22Rv1 (cell line): ENCODE data around the gene TMEM255A.

Source experiments
- H3K27ac ChIP-seq: fragments of 450-650 bp; 2 replicates; pipeline ENCODE4 v1.5.1; 2017
- CTCF ChIP-seq: fragments of 450-650 bp; IDR thresholded peaks from 2 replicates; pipeline ENCODE4 v1.5.1; 2017; ENCODE audit warnings: mild to moderate bottlenecking
- ZFX ChIP-seq: fragments of 450-650 bp; IDR thresholded peaks from 2 replicates; pipeline ENCODE4 v1.6.1; 2017; ENCODE audit warnings: antibody characterized with exemption, borderline replicate concordance

TMEM255A gene

DNA sequence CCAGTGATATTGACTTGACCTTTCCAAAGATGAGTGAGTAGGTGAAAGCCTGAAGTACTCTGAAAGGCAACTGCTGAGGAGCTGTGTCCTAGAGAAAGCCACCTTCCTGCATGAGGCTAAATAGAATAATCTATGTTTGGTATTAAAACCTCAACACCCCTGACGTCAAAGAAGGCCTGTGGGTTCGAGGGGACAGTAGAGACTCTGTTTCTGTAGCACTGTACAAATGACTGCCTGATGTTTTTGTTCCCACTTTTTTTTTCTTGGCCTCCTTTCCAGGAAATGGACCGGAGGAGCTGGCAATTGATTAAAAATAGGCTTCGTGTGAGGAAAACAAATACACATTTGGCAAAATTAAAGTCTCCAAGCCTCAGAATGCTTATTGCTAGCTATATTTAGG, 29.5 kb downstream of the TMEM255A start:
- H3K27ac ChIP-seq, result no peak overlapping the region
- TF ChIP-seq CTCF (no peak), ZFX (no peak)

GRCh38 chrX:120281021-120281624, 30.1 kb downstream of the TMEM255A start:
- no peak overlapping the region for H3K27ac ChIP-seq
- TF ChIP-seq ZFX (no peak), CTCF (no peak)

GRCh38 chrX:120274958-120275357, 36.3 kb downstream of the TMEM255A start:
- TF ChIP-seq CTCF (no peak), ZFX (no peak)
- H3K27ac ChIP-seq, result no peak overlapping the region

GRCh38 chrX:120274145-120274544, 37.1 kb downstream of the TMEM255A start:
- TF ChIP-seq CTCF (no peak), ZFX (no peak)
- H3K27ac ChIP-seq, result no peak overlapping the region

GRCh38 chrX:120271218-120271617, 40.0 kb downstream of the TMEM255A start:
- TF ChIP-seq ZFX, result no peak
- TF ChIP-seq CTCF, result no peak
- H3K27ac ChIP-seq, result no peak overlapping the region

GRCh38 chrX:120270567-120270966, 40.7 kb downstream of the TMEM255A start:
- H3K27ac ChIP-seq, result no peak overlapping the region
- TF ChIP-seq CTCF (no peak), ZFX (no peak)

GRCh38 chrX:120269373-120270035, 41.8 kb downstream of the TMEM255A start:
- TF ChIP-seq ZFX, result no peak
- no peak for TF ChIP-seq CTCF

More at GRCh38 chrX:120269373-120270035, 41.8 kb downstream of the TMEM255A start:
- H3K27ac ChIP-seq, result no peak overlapping the region
